Left colon (tissue), 2 donors: ENCODE data around the gene CHRM5. TPM values are rescaled to one million over a fixed set of nuclear protein-coding genes. Genes with fewer than 3 reads are reported as not detected.
"Not testable (repeated sequence)": the region's sequence is repeated elsewhere in the genome, so short reads cannot be mapped to it uniquely, and the experiment has no call there.

ENCODE experiments used
- ATAC-seq: fragments of 200-7000 bp; cut with Tn5 transposase; one replicate; pipeline ENCODE4 v1.9.1; 2020; ENCODE audit warnings: mild to moderate bottlenecking, moderate library complexity
- DNase-seq, 2 donors: peaks; one replicate each; pipeline ENCODE4 v3.0.0-alpha.2; 2020
- intact Hi-C, 2 donors: fragments of 100-400 bp; cut with DNase I in 1 of 2; cut with micrococcal nuclease in 1 of 2; formaldehyde crosslinking; loops; one replicate each; pipeline versions ENCODE4 v1.11.2 to v1.14.0; 2022; cut with DNase I, micrococcal nuclease
- total RNA-seq, 2 donors: library from RNA; stranded (reverse); fragmentation: NEBNext Ultra II Directional; extraction: Animal tissue kit (Norgen Biotek cat#: 25700); gene quantifications; one replicate each; pipeline ENCODE4 v1.2.1, GENCODE V29; 2021
- donor health status: DM: no; HTN: no; CAD: no.
- donor health status: DM: yes; HTN: yes; CAD: no.

Gene CHRM5
- total RNA-seq, 2 donors from 2014 or later, result not detected

DNA sequence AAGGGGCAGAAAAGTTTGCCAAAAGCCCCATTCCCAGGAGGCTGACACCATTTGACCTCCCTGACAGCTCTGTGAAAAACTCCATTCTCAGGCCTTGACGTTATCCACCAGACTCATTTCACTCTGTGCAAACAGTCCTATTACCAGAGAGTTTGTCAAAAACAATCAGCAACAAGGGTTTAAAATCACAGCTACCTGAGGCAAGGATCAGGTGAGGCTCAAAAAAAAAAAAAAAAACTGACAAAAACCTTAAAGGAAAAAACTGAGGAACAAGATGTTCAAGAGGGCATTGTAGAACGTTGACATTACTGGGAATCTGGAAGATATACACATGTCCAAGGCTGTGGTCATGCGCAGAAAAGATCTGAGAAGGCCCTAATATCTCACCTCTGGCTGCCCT lies 59.3 kb downstream of the CHRM5 start:
- DNase-seq (no peak), ATAC-seq (no peak)
- intact Hi-C loops, result no loop called here

GRCh38 chr15:34031987-34032760 lies 63.9 kb downstream of the CHRM5 start:
- DNase-seq, result no peak
- intact Hi-C loops, result no loop called here
- ATAC-seq, result no peak

DNA sequence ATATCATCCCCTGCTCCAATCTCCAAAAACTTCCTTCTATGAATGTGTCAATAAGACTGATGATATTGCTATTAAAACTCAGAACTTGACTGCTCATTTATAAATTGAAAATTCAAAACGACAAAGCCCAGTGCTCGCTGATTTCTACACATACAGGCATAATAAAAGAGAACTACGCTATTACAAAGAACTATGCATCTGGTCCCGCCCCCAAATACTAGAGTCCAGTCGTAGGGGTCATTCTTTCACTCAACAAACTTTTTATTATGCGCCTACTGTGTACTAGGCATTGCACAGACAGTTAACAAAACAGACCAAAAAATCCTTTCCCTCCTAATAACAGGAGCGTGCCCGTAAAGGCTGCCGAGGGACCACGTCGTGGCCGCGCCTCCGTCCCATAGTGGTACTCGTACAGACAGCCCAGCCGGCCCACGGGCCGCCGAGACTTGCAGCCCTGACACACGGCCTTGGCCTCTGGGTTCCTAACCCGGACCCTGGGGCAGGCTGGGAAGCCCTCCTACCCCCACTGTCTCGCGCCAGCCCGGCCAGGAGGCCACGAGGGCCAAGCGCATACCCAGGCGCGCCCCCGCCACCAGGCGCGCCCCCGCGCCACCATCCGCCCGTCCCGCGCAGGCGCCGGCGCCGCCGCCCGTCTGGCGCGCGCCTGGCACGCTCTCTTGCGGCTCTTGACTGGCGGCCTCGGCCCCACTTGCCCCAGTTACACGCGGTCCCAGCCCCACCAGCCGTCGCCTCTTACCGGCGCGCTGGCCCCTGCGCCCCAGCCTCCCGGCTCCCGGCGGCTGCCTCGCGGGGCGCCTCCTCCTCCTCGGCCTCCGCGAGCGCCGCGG lies 70.0 kb downstream of the CHRM5 start:
- DNase-seq, result peak; percentile 74 to 82
- ATAC-seq, result peak; percentile 87
- intact Hi-C loops, result no loop called here

DNA sequence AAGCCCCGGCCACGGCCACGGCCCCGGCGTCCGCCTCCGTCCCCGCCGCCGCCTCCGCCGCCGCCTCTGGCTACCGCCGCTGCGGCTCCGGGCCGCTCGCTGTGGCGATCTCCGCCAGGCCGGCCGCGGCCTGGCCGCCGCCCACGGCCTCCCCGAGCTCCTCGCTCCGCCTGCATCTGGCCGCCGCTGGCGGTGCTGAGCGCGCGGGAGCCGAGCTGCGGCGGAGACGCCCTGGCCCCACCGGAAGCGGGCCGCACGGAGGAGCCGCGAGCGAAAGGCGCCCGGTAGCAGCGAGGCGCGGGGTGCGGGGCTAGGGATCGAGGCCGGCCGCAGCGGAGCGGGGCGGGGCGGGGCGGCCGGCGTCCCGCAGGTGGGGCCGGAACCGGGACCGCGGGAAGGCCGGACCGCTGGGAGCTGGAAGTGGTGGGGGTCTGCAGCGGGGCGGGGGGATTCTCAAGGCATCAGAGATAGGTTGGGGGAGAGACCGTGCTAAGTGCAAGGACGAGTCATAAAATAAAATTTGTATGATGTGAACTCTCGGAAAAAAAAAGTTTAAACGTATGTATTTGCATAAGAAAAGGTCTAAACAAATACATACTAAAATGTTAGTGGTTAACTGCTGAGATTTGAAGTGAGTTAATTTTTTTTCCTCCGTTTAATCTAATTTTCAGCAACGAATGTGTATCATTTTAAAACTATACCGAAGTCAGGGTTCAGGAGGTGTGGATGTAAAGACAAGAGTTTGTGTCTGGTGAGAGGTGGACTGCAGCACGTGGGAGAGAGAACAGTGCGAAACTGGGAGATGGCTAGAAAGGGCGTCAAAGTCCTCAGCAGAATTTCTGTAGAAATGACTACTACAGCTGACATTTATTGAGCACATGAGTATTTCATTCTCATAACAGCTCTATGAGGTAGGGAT lies 70.8 kb downstream of the CHRM5 start, which contains the start of gene AVEN:
TSS of gene AVEN (minus strand) at position 334 of the 919 bp plus-strand sequence. CDS start at position 176, 158 bp downstream.
- intact Hi-C loops, result no loop called here
- ATAC-seq, result peak; percentile 80
- peak; percentile 37 to 73 for DNase-seq

DNA sequence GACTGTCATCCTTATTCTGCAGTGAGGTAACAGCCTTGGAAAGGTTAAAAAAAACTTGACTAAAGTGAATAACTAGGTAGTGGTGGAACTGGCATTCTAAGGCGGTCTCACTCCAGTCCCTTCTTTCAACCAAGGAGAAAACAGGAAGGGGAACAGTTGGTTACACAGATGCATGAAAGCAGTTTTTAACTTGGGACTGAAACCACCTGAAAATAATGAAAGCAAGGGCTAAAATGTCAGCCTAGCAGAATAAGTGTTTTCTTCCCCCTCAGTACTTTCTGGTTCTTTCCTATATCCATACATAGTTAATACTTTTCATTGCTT lies 71.5 kb downstream of the CHRM5 start:
- intact Hi-C loops, result no loop called here
- no peak for DNase-seq
- no peak for ATAC-seq

GRCh38 chr15:34043391-34043790 lies 75.1 kb downstream of the CHRM5 start:
- ATAC-seq, result no peak
- intact Hi-C loops, result no loop called here
- DNase-seq, result no peak

DNA sequence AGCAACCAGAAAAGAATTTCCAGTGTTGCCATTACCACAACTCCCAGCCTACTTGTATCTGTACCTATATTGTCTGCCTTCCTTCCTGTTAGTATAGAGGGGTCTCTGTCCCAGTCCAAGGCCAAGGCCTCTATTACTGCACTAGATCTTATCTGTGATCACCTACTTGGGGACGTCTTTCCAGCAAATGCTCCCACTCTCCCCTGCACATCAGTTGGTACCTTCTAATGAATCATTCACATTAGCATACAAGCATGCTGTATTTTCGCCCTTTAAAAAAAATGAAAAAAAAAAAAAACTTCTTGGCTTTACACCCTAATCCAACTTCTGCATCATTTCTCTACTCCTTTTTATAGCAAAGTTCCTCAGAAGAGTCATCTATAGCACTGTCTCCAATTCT lies 75.5 kb downstream of the CHRM5 start:
- no peak for ATAC-seq
- intact Hi-C loops, result no loop called here
- DNase-seq, result no peak

GRCh38 chr15:34046471-34047145 lies 78.3 kb downstream of the CHRM5 start:
- ATAC-seq (no peak), DNase-seq (no peak)
- intact Hi-C loops, result no loop called here

- intact Hi-C loops, result no loop called here
Observed at GRCh38 chr15:34047893-34048775, 79.8 kb downstream of the CHRM5 start.

DNA sequence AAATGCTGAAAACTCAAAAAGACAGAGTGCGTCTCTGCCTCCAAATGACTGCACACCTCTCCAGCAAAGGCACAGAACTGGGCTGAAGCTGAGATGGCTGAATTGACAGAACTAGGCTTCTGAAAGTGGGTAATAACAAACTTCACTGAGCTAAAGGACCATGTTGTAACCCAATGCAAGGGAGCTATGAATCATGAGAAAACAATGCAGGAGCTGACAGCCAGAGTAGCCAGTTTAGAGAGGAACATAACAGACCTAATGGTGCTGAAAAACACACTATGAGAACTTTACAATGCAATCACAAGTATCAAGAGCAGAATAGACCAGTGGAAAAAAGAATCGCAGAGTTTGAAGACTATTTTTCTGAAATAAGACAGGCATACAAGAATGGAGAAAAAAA lies 80.8 kb downstream of the CHRM5 start:
- no peak for ATAC-seq
- DNase-seq, result no peak
- intact Hi-C loops, result no loop called here

More at GRCh38 chr15:34047893-34048775, 79.8 kb downstream of the CHRM5 start:
- DNase-seq (no peak), ATAC-seq (no peak)

- intact Hi-C loops, ATAC-seq, DNase-seq: not testable (repeated sequence)
Observed at GRCh38 chr15:34050385-34050784, 82.1 kb downstream of the CHRM5 start.

GRCh38 chr15:34054081-34054707 lies 85.9 kb downstream of the CHRM5 start:
- DNase-seq, result no peak
- no peak for ATAC-seq
- intact Hi-C loops, result no loop called here

- ATAC-seq, result no peak
- DNase-seq, result no peak
Observed at GRCh38 chr15:34055868-34056595, 87.7 kb downstream of the CHRM5 start.

DNA sequence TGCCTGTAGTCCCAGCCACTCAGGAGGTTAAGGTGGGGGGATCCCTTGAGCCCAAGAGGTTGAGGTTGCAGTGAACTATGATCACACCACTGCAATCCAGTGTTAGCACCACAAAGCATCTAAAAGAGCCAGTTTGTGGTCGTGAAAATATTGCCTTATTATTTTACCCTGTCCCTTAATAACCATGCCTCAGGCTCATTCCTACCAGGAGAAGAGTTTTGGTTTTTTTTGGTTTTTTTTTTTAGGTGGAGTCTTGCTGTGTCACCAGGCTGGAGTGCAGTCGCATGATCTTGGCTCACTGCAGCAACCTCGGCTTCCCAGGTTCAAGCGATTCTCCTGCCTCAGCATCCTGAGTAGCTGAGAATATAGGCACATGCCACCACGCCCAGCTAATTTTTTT lies 88.6 kb downstream of the CHRM5 start:
- no peak for ATAC-seq
- intact Hi-C loops, result no loop called here
- DNase-seq, result no peak

More at GRCh38 chr15:34055868-34056595, 87.7 kb downstream of the CHRM5 start:
- intact Hi-C loops, result no loop called here

DNA sequence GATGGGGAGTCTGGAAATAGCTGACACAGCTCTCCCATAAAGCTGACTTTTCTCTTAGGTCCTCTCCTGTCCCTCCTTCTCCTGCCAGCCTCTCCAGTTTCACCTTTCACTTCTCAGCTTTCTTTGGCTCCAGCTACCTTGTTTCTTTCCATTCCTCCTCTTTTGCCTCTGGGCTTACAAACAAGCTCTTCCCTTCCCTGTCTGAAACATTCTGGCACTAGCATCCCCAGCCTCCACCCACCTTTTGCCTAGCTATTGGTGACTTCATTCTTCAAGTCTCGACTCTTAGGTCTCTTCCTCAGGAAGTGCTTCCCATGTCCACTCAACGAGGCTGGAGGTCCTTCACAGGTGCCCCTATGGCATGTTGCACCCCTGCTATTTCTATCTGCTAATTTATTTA lies 91.2 kb downstream of the CHRM5 start:
- intact Hi-C loops, result no loop called here
- no peak for ATAC-seq
- no peak for DNase-seq

DNA sequence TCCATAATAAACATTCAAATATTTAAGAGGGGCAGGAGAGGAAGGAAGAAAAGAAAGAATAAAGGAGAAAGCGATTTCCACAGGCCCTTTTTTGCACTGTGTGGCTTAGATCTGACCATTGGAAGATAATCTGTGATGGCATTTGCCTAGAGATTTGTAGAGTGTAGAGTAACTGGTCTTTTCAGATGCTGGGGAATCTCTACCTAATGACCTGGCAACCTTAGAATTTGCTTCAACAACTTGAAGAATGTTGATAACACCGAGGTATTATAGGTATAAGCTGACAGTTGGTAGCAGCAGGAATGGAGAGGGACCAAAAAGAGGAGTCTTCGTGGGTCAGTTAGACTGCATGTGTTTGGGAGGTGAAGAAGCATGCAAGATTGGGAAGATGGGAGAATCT lies 91.6 kb downstream of the CHRM5 start:
- ATAC-seq (no peak), DNase-seq (no peak)
- intact Hi-C loops, result loop anchor here (5.0 to 10.0 kb wide), 2 partner anchors 152 to 155 kb away; partner anchors contain the start of gene KATNBL1 (in 2 of the 2)
